ENCODE measurements around the gene CCL14.

The CCL14 gene

GRCh38 chr17:36030956-36031355, 44.4 kb upstream of the CCL14 start:
- TF ChIP-seq CTCF (IDR thresholded peaks at IDR 0.05; ENCODE audit: low read depth, low read length, poor library complexity, severe bottlenecking): no peak
- no peak for TF ChIP-seq EZH2phosphoT487 (IDR thresholded peaks at IDR 0.05; ENCODE audit: borderline replicate concordance, low read length)
- peaks cover 37% of the 10 kb centered on the region for H3K27me3 ChIP-seq (ENCODE audit: control insufficient read depth, low read length)
- no peaks in the 10 kb centered on the region for H3K36me3 ChIP-seq (ENCODE audit: control insufficient read depth, low read length)
- no peaks in the 10 kb centered on the region for H3K9me3 ChIP-seq (ENCODE audit: control insufficient read depth, insufficient read depth, low read length)
- H3K4me2 ChIP-seq (ENCODE audit: low read length): no peak overlapping the region
- peaks cover 5% of the 10 kb centered on the region; the same call in 1 of the 2 replicates for H3K4me1 ChIP-seq (ENCODE audit: control insufficient read depth, low read length)
- H3K4me3 ChIP-seq (ENCODE audit: low read length): no peak overlapping the region
- H3K9me2 ChIP-seq (replicated peaks; ENCODE audit: control insufficient read depth, low read length): no peaks in the 10 kb centered on the region
- H3K27ac ChIP-seq (ENCODE audit: low read depth, low read length): no peak overlapping the region
- no peaks in the 10 kb centered on the region for H3K79me2 ChIP-seq (ENCODE audit: control insufficient read depth, low read length)
- no peaks in the 10 kb centered on the region for H3F3A ChIP-seq (ENCODE audit: control insufficient read depth, insufficient read depth)
- H4K20me1 ChIP-seq (ENCODE audit: control insufficient read depth, insufficient read depth, low read depth, low read length): no peaks in the 10 kb centered on the region

- Histone ChIP-seq H3K9me2 (replicated peaks; ENCODE audit: control insufficient read depth, low read length) (no peaks in the 10 kb centered on the region), H3K27ac (ENCODE audit: low read depth, low read length) (no peak overlapping the region), H3K27me3 (ENCODE audit: control insufficient read depth, low read length) (peaks cover 17% of the 10 kb centered on the region), H3K4me1 (ENCODE audit: control insufficient read depth, low read length) (no peaks in the 10 kb centered on the region), H3K79me2 (ENCODE audit: control insufficient read depth, low read length) (no peaks in the 10 kb centered on the region), H3K36me3 (ENCODE audit: control insufficient read depth, low read length) (no peaks in the 10 kb centered on the region), H3K9me3 (ENCODE audit: control insufficient read depth, insufficient read depth, low read length) (no peaks in the 10 kb centered on the region), H4K20me1 (ENCODE audit: control insufficient read depth, insufficient read depth, low read depth, low read length) (no peaks in the 10 kb centered on the region), H3K4me2 (ENCODE audit: low read length) (no peak overlapping the region), H3K4me3 (ENCODE audit: low read length) (no peak overlapping the region), H3F3A (ENCODE audit: control insufficient read depth, insufficient read depth) (no peaks in the 10 kb centered on the region)
- TF ChIP-seq CTCF (IDR thresholded peaks at IDR 0.05; ENCODE audit: low read depth, low read length, poor library complexity, severe bottlenecking) (no peak), EZH2phosphoT487 (IDR thresholded peaks at IDR 0.05; ENCODE audit: borderline replicate concordance, low read length) (no peak)
Observed at GRCh38 chr17:36027761-36028160, 41.2 kb upstream of the CCL14 start.

- TF ChIP-seq CTCF (IDR thresholded peaks at IDR 0.05; ENCODE audit: low read depth, low read length, poor library complexity, severe bottlenecking): no peak
- no peak for TF ChIP-seq EZH2phosphoT487 (IDR thresholded peaks at IDR 0.05; ENCODE audit: borderline replicate concordance, low read length)
- Histone ChIP-seq H3K36me3 (ENCODE audit: control insufficient read depth, low read length) (no peaks in the 10 kb centered on the region), H3K9me3 (ENCODE audit: control insufficient read depth, insufficient read depth, low read length) (no peaks in the 10 kb centered on the region), H3K4me3 (ENCODE audit: low read length) (no peak overlapping the region), H3K4me2 (ENCODE audit: low read length) (no peak overlapping the region), H3F3A (ENCODE audit: control insufficient read depth, insufficient read depth) (no peaks in the 10 kb centered on the region), H3K4me1 (ENCODE audit: control insufficient read depth, low read length) (no peaks in the 10 kb centered on the region), H3K9me2 (replicated peaks; ENCODE audit: control insufficient read depth, low read length) (no peaks in the 10 kb centered on the region), H3K27ac (ENCODE audit: low read depth, low read length) (no peak overlapping the region), H4K20me1 (ENCODE audit: control insufficient read depth, insufficient read depth, low read depth, low read length) (no peaks in the 10 kb centered on the region), H3K79me2 (ENCODE audit: control insufficient read depth, low read length) (no peaks in the 10 kb centered on the region), H3K27me3 (ENCODE audit: control insufficient read depth, low read length) (peaks cover 6% of the 10 kb centered on the region)
Observed at GRCh38 chr17:36024106-36024869, 37.8 kb upstream of the CCL14 start.

Measured in DOHH2 (cell line).